Endothelial cell of umbilical vein (primary cell): ENCODE measurements around the gene PPIL6.

Experiments
- CTCF ChIP-seq, 2 donors: IDR thresholded peaks; 1 replicate in 1 of 2; 2 replicates in 1 of 2; pipeline ENCODE4 v1.5.1; 2011; ENCODE audit warnings: low read length in 2 of 2, mild to moderate bottlenecking in 2 of 2, moderate library complexity in 2 of 2, control low read depth in 1 of 2, inconsistent platforms in 1 of 2, low read depth in 1 of 2; ENCODE audit not compliant: insufficient read depth in 1 of 2; ENCODE audit errors: extremely low read depth in 1 of 2
- EZH2 ChIP-seq: IDR thresholded peaks from 2 replicates; pipeline ENCODE4 v1.6.1; 2012; ENCODE audit warnings: borderline replicate concordance, low read depth, mild to moderate bottlenecking, moderate library complexity, low read length, inconsistent platforms; ENCODE audit not compliant: severe bottlenecking
- JUN ChIP-seq: IDR thresholded peaks from 2 replicates; pipeline ENCODE4 v1.6.1; 2011; ENCODE audit warnings: borderline replicate concordance, low read depth; ENCODE audit not compliant: insufficient read length, insufficient read depth
- MAX ChIP-seq: IDR thresholded peaks from 2 replicates; pipeline ENCODE4 v1.6.1; 2011; ENCODE audit not compliant: insufficient read depth, insufficient read length
- MYC ChIP-seq: IDR thresholded peaks from one replicate; pipeline ENCODE4 v1.6.1; 2011; ENCODE audit warnings: mild to moderate bottlenecking, low read depth, low read length
- POLR2A ChIP-seq: IDR thresholded peaks from 2 replicates; pipeline ENCODE4 v1.6.1; 2012; ENCODE audit warnings: low read depth, mild to moderate bottlenecking, control low read depth, low read length
- POLR2AphosphoS5 ChIP-seq: IDR thresholded peaks from 2 replicates; pipeline ENCODE4 v1.6.1; 2012; ENCODE audit warnings: low read depth, mild to moderate bottlenecking, control low read depth, low read length, moderate library complexity; ENCODE audit not compliant: insufficient read depth

GRCh38 chr6:109466212-109466923 is 25.9 kb upstream of the PPIL6 start:
- TF ChIP-seq POLR2A (no peak), CTCF (IDR thresholded peaks at IDR 0.05; ENCODE audit: extremely low read depth in 1 of 2, insufficient read depth in 1 of 2, low read depth in 1 of 2, low read length in 2 of 2) (no peak), JUN (no peak), EZH2 (no peak), POLR2AphosphoS5 (no peak), MYC (no peak), MAX (no peak)
